GM19455 (cell line): ENCODE results near the gene TIAM2.
A peak's percentile ranks its signal among the peaks of the same experiment; 100 is the strongest.
"Not testable (repeated sequence)": the region's sequence is repeated elsewhere in the genome, so short reads cannot be mapped to it uniquely, and the experiment has no call there.

Experiments used
- ATAC-seq: cut with Tn5 transposase; IDR thresholded peaks from one replicate; pipeline ENCODE4 v1.9.1; 2021; ENCODE audit not compliant: unreplicated experiment

TIAM2 gene

GRCh38 chr6:155190677-155191076, 195.6 kb downstream of the TIAM2 start:
- no peak for ATAC-seq

GRCh38 chr6:155193526-155193925, 198.4 kb downstream of the TIAM2 start:
- no peak for ATAC-seq

- ATAC-seq, result no peak
Observed at GRCh38 chr6:155194399-155194798, 199.3 kb downstream of the TIAM2 start.

- no peak for ATAC-seq
Observed at GRCh38 chr6:155195903-155196302, 200.8 kb downstream of the TIAM2 start.

- no peak for ATAC-seq
Observed at GRCh38 chr6:155196911-155197310, 201.8 kb downstream of the TIAM2 start.

- ATAC-seq, result no peak
Observed at GRCh38 chr6:155197932-155198331, 202.8 kb downstream of the TIAM2 start.

- no peak for ATAC-seq
Observed at GRCh38 chr6:155200012-155200411, 204.9 kb downstream of the TIAM2 start.

GRCh38 chr6:155201461-155202226, 206.5 kb downstream of the TIAM2 start:
- peak; percentile 56 for ATAC-seq

- ATAC-seq, result no peak
Observed at GRCh38 chr6:155207223-155207622, 212.1 kb downstream of the TIAM2 start.

- no peak for ATAC-seq
Observed at GRCh38 chr6:155212106-155212505, 217.0 kb downstream of the TIAM2 start.

- ATAC-seq, result no peak
Observed at GRCh38 chr6:155212616-155213380, 217.7 kb downstream of the TIAM2 start.

- ATAC-seq, result no peak
Observed at GRCh38 chr6:155213611-155214372, 218.7 kb downstream of the TIAM2 start.

- no peak for ATAC-seq
Observed at GRCh38 chr6:155215906-155216305, 220.8 kb downstream of the TIAM2 start.

GRCh38 chr6:155216312-155217046, 221.4 kb downstream of the TIAM2 start:
- ATAC-seq, result no peak

GRCh38 chr6:155218711-155219110, 223.6 kb downstream of the TIAM2 start:
- not testable (repeated sequence) for ATAC-seq

GRCh38 chr6:155219299-155219698, 224.2 kb downstream of the TIAM2 start:
- ATAC-seq, result no peak

- no peak for ATAC-seq
Observed at GRCh38 chr6:155219858-155220301, 224.8 kb downstream of the TIAM2 start.

- ATAC-seq, result no peak
Observed at GRCh38 chr6:155221086-155221485, 226.0 kb downstream of the TIAM2 start.

- ATAC-seq, result no peak
Observed at GRCh38 chr6:155222506-155222905, 227.4 kb downstream of the TIAM2 start.

- peak; percentile 95 for ATAC-seq
Observed at GRCh38 chr6:155223646-155224451, 228.7 kb downstream of the TIAM2 start.
